HG03520 (cell line): ENCODE data around the gene MSN.
"Not testable (repeated sequence)": the region's sequence is repeated elsewhere in the genome, so short reads cannot be mapped to it uniquely, and the experiment has no call there.

Source experiments
- ATAC-seq: cut with Tn5 transposase; IDR thresholded peaks from one replicate; pipeline ENCODE4 v1.9.1; 2021; ENCODE audit warnings: mild to moderate bottlenecking, moderate library complexity; ENCODE audit not compliant: unreplicated experiment

Gene MSN

DNA sequence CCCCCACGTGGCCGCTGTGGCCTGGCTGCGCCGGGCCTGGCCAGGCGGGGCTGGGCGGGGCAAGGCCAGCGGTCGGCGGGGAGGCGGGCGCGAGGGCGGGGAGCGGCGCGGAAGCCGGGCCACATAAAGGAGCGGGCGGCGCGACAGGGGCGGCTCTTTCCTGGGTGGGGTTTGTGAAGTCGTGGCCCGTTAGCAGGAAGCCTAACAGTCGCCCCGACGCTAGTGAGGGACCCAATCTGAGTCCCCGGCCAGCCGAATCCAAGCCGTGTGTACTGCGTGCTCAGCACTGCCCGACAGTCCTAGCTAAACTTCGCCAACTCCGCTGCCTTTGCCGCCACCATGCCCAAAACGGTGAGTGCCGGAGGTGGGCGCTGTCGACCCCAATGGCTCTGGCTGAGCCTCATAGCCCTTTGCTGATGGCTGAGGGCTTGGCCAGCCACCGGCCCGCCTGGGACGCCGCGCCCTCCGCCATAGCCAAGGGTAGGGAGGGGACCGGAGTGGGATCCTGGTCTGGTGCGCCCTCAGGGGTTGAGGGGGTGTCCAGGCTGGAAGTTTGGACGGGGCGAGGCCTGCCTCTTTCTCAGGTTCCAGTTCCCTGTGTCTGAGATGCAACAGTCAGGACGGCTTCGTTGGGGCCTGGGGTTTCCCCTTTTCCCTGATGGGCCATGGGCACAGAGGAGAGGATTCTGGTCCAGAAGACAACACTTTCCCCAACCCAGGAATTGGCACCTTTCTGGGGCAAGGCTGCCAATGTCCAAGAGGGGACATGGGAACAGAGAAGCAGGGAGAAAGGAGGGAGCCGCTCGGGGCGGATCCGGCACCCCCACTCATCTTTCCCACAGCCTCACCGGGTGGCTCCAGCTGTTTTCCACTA lies at the start of gene MSN:
Gene MSN, plus strand, starts transcription at position 152 of the 874 bp plus-strand sequence. Its CDS starts 188 bp downstream, at position 340.
- peak; percentile 69 for ATAC-seq

GRCh38 chrX:65620096-65620705 lies 47.3 kb upstream of the MSN start:
- ATAC-seq, result not testable (repeated sequence)

- ATAC-seq, result no peak
Observed at GRCh38 chrX:65630771-65631170, 36.7 kb upstream of the MSN start.

GRCh38 chrX:65633826-65634225 lies 33.6 kb upstream of the MSN start:
- no peak for ATAC-seq

GRCh38 chrX:65634732-65635131 lies 32.7 kb upstream of the MSN start:
- no peak for ATAC-seq

GRCh38 chrX:65635378-65635777 lies 32.1 kb upstream of the MSN start:
- no peak for ATAC-seq

DNA sequence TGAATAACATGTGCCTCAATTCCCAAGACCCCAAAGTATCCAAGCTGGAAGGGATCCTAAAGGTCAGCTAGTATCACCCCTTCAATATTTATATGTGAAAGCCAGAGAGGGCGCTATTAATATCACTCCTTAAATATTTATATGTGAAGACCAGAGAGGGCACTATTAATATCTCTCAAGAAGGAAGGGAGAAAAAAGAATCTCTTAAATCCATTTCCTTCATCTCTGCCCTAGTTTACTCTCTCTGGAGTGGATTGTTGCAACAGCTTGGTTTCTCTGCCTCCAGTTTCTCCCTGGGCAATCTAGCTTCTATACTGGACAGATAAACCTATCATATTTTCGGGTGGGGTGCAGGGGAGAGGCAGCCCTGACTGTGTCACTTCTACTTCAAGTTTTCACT lies 31.6 kb upstream of the MSN start:
- no peak for ATAC-seq

DNA sequence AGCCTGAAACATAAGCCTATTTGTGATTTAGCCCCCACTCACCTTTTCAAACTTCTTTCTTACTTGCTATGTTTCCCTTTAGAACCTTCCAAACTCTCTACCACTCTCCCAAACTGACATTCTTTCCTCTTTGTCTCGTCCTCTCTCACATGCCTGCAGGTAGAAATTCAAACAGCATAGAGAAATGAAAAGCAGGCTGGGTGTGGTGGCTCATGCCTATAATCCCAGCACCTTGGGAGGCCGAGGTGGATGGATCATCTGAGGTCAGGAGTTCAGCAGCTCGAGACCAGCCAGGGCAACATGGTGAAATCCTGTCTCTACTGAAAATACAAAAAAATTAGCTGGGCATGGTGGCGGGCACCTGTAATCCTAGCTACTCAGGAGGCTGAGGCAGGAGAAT lies 31.2 kb upstream of the MSN start:
- ATAC-seq, result not testable (repeated sequence)

DNA sequence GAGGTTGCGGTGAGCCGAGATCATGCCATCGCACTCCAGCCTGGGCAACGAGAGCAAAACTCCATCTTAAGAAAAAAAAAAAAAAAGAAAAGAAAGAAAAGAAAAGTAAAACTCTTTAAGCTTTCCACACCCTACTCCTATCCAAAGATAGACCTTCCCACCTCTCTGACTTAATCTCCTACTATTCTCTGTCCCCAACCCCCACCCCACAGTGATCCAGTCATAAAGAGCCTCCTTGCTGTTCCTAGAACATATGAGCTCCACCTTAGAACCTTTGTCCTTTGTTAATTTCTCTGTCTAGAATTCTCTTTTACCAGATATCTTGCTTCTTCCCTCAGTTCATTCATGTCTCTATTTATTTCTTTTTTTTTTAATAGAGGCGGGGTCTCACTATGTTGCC lies 30.1 kb upstream of the MSN start:
- no peak for ATAC-seq

DNA sequence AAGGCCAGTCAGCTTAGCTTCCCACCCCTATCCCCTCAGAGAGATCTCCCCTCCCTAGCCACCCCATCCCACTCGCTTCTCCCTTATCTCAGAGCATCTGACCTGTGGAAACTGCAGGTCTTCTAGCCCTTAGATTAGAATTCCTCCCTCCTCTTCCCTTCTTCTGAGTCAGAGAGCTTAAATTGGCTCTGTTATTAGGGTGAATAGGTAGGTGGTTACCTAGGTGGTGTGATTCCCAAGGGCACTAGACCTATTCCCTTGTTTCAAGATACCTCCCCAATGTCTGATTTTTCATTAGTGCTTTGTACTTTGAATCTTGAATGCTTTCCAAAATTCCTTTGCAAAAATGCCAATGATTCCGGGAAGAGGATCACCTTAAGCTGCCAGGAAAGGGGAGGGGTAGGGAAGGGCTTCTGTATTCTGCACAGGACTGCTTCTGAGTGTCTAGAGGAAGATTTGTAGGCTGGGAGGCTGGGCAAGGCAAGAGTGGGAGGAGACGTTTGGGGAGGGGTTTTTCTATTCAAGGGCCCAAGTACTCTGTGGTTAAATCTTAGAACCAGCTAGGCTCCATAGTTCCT lies 24.5 kb upstream of the MSN start:
- no peak for ATAC-seq

- ATAC-seq, result no peak
Observed at GRCh38 chrX:65643531-65644052, 23.9 kb upstream of the MSN start.

GRCh38 chrX:65644621-65645289 lies 22.7 kb upstream of the MSN start:
- ATAC-seq, result no peak

DNA sequence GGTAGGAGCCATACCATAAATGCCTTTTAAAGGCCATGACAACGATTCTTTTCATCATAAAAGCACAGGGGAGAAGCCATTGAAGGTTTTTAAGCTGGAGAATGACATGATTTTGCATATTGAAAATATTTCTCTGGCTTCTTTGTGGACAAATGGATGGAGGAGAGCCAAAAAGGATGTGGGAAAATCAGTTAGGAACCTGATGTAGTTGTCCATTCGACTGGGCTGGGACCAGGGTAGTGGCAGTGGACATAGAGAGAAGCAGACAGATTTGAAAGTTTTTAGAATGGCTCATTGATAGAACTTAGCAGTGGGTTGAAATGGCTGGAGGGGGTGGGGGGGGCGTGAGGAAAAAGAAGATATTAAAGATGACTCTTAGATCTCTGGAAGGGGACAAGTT lies 19.7 kb upstream of the MSN start:
- no peak for ATAC-seq

DNA sequence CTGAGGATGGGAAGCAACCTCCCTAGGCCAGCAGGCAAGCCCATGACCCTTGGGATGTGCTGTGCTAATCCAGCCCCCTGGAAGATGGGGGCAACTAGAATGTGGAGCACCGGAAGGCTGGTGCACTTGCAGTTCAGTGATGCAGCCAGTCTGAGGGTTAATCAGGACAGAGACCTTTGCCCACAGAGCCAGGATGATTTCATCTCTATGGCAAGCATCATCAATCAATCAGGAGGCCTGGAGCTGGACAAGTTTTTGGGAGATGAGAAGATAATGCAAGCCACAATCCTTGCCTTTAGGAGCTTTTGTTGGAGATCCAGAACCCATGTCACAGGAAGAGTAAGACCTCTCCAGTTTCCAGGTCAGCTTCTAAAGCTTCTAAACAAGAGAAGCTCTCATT lies 15.4 kb upstream of the MSN start:
- no peak for ATAC-seq

DNA sequence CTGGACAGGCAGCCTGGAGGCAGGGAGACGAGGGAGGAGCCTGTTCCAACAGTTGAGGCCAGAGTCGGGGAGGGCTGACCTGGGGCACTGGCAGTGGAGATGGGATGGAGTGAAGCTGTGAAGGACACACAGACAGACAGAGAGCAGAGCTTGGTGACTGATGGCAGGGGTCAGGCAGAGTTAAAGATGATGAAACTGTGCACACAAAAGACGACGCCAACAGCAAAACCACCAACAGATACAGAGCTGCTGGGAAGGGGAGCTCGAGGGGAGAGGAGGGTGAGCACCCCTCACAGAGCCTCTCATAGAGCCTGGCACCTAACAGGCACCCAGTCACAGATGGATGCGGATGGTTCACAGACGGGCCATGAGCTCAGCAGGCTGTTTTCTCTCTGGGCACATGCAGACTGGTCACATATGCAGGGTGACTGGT lies 10.4 kb upstream of the MSN start:
- not testable (repeated sequence) for ATAC-seq

DNA sequence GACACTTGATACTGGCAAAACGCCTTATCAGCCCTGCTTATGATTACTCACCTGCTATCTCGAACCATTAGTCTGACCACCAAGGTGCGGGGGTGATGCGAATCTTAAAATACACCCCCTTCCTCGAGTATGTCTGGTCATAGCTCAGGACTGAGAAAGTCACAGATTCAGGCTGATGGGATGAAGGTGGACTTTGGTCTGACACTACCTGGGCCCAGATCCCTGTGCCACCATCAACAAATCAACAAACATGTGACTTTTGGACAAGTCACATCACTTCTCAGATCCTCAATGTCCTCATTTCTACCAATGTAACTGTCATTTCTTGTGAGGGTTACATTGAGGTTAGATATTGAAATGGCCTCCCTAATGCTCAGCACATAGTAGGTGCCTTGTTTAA lies 9.8 kb upstream of the MSN start:
- no peak for ATAC-seq

- no peak for ATAC-seq
Observed at GRCh38 chrX:65658229-65658628, 9.2 kb upstream of the MSN start.

GRCh38 chrX:65667157-65667502 lies 324 bp upstream of the MSN start:
- ATAC-seq, result no peak

GRCh38 chrX:65668377-65669310 lies 1.2 kb downstream of the MSN start:
- ATAC-seq, result no peak

GRCh38 chrX:65671286-65671685 lies 3.8 kb downstream of the MSN start:
- no peak for ATAC-seq
